Activated gamma-delta T cell treated with Interleukin-2 at 50 U/mL for 16 hours (primary cell): ENCODE measurements around the gene MRPS5.

Experiments used
- DNase-seq: peaks from one replicate; pipeline ENCODE4 v3.0.0-alpha.2; 2020

The MRPS5 gene

DNA sequence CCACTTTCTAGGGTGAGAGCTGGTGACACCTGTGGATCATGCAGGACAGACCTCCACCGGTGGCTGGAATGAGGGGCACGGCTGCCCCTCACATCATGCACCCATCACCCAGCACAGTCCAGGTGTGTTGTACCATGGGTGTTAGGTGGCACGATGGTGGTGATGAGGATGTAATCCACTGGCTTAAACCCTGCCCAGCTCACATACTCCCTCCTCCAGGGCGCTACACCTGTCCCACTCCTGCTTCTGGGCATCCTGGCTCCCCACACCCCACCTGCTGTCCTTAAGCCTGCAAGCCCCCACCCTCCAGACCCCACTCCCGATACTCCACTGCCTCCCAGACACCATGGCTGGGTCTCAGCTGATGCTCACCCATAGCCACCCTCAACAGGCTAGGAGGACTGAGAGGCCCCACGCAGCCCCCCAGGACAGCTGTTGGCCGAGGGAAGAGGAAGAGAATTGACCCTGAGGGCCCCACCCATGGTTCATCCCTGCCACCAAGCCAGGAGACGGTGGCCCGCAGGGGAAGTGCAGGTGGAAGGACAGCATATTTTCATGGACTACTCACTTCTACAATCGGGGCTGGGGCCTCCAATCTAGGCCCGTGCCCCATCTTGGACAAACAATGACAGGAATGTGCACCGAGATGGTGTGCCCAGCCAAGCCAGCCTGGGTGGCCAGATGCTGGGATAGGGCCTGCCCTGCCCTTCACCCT lies 61.8 kb downstream of the MRPS5 start:
- no peak for DNase-seq

DNA sequence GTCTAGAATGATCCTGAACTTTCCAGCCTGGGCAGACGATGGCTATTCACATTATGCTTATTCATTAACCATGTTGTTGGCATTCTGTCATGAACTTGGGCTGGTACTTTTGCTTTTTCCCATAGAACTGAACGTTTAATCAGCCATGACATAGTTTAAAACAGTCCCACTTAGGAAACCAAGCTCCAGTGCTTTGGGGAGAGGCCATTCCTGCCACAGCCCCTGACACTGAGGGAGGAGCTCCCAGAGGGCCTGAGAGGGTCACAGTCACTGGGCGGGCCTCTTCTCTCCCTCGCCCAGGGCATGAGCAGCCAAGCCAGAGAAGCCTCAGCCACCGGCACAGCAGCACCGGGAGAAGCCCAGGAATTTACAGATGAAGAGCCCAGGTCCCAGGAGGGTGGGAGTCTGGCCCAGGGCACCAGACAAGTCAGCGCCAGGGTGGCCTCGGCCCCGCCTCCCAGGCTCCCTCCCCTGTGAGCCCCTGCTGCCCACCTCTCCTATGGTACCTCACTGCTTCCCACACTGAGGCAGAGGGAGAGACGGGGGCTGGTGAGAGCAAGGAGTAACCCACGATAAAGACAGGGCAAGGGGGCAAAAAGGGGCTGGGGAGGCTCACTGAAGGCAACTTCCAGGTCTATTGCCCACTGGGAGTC lies 62.5 kb downstream of the MRPS5 start:
- DNase-seq: no peak

GRCh38 chr2:95058466-95058988 lies 63.1 kb downstream of the MRPS5 start:
- no peak for DNase-seq

DNA sequence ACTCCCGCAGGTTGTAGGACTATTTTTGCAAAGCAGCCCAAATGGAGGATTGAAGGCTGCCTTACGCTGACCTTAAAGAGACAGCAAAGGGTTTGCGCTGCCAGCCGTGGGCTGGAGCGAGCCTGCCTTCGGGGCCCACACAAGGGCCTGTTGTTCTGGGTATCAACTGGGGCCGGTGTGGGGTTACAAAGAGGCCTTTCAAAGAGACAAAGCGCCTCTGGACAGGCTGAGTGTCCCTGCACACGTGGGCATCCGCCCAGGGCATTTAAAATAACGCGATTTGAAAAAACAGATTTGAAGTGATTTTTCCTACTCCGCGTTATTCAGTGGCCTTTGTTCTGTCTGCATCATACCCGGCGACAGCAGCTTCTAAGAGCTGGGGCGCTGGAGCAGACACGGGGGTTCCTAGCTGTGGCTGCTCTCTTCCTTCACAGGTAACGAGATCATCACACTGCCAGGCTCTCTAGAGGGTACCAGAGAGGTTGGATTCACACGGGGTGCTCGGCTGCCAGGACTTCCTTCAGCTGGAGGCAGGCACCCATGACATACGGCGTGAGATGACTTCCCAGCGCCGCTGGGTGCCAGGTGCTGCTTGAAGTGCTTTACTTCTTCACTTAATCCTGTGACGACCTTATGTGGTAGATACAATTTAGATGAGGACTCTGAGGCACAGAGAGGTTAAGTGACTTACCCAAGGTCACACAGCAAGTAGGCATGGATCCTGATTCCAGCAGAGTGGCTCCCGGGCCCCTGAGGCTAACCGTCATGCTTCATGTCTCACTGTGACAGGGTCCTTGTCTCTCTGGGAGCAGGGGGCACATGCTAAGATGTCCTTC lies 63.9 kb downstream of the MRPS5 start:
- no peak for DNase-seq

DNA sequence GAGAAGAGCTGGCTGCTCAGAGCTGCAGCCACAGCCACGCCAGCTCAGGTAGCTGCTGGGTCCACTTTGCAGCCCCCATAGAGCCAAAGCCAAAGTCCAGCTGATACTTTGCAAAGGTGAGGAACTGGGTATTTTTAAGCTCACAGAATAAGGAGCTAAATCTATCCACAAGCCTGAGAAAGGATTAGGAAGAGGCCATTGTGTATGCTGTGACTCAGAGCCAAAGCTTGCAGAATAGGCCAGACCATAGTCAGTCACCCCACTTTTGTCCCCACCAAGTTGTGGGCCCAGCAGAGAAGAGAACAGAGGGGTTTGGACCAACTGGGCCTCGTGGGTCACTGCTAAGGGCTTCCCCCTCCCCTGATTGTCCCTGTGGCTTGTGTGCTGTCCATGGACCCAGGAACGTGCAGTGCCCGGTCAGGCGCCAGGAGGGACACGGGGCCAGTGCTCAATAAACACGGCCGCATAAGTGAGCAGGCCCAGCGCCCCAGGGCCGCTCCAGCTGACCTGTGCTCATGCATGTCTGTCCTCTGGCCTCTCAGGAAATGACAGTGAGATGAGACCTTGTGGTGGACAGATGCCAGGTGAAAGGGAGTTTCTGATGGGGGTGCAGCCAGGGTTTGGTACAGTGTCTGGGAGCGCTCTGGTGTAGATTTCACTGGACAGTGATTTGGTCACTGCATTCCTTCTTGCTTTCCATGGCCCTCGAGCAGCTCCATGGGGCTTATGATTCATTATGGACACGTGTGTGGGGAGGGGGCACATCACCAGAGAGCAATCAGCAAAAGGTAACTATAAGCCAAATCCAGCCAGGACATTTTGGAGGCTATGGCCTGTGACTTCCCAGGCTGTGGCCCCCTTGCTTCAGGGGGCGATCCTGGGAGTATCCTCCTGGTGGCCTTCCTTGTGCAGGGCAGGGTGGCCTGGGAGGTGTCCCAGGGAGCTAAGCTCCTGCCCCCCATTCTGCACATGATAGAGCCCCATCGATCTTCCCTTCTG lies 64.8 kb downstream of the MRPS5 start:
- DNase-seq: no peak

- DNase-seq: no peak
These were observed 65.6 kb downstream of the MRPS5 start for GRCh38 chr2:95056044-95056443.

DNA sequence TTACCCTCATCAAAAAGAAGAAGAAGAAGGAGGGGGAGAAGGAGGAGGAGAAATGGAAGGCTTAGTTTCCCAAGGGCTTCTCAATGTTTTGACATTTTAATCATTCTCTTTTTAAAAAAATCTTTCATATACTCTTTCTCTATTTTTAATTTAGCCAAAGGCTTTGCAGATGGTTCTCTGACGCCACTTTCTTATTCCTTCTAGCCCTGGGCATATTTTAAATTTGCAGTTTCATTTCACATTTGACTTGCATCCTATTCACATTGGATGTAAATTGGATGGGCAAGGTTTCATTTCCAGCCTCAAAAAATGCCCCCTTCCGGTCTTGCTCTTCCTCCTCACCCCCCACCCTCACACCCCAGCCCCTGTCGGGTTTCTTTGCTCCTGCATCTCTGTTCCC lies 66.3 kb downstream of the MRPS5 start:
- no peak for DNase-seq

- DNase-seq: no peak
These were observed 67.6 kb downstream of the MRPS5 start for GRCh38 chr2:95054016-95054415.

DNA sequence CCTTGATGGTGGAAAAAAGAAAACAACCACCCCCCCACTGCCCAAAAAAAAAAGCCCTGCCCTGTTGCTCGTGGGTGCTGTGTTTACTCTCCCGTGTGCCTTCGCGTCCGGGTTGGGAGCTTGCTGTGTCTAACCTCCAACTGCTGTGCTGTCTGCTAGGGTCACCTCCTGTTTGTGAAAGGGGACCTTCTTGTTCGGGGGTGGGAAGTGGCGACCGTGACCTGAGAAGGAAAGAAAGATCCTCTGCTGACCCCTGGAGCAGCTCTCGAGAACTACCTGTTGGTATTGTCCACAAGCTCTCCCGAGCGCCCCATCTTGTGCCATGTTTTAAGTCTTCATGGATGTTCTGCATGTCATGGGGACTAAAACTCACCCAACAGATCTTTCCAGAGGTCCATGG lies 68.1 kb downstream of the MRPS5 start:
- peak; percentile 26 for DNase-seq

DNA sequence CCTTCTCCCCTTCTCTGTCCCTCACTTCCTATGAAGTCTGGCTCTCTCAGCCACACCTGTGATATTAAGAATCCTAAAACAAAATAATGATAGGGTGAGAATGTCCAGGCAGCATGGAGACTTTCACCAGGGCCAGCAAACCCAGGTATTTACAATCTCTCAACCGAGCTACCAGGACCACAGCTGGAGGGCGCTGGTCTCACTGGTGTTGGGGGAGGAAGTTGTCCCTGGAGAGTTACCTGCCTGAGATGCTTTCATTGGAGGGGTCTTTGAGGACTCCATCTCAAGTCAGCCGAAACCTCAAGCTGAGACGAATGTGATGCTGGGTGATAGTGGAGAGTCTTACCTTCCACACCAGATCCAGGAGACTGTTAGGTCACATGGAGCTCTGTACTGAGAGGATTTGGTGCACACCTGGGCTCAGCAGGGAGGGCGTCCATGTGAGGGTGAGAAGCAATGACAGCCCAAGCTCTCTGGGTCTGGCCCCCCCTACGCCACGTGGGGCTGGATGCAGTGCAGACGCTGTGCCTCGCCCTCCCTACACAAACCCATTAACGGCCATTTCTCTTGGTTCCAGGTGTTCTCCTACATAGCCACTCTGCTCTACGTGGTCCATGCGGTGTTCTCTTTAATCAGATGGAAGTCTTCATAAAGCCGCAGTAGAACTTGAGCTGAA lies 68.7 kb downstream of the MRPS5 start:
- no peak for DNase-seq

- DNase-seq: no peak
These were observed 69.3 kb downstream of the MRPS5 start for GRCh38 chr2:95052307-95052706.

GRCh38 chr2:95051626-95052025 lies 70.0 kb downstream of the MRPS5 start:
- no peak for DNase-seq

GRCh38 chr2:95050385-95051300 lies 71.0 kb downstream of the MRPS5 start:
- no peak for DNase-seq

GRCh38 chr2:95049961-95050360 lies 71.6 kb downstream of the MRPS5 start:
- no peak for DNase-seq

- DNase-seq: no peak
These were observed 72.0 kb downstream of the MRPS5 start for GRCh38 chr2:95049683-95049955.

GRCh38 chr2:95048825-95049682 lies 72.6 kb downstream of the MRPS5 start:
- no peak for DNase-seq

GRCh38 chr2:95047629-95048510 lies 73.7 kb downstream of the MRPS5 start:
- no peak for DNase-seq

DNA sequence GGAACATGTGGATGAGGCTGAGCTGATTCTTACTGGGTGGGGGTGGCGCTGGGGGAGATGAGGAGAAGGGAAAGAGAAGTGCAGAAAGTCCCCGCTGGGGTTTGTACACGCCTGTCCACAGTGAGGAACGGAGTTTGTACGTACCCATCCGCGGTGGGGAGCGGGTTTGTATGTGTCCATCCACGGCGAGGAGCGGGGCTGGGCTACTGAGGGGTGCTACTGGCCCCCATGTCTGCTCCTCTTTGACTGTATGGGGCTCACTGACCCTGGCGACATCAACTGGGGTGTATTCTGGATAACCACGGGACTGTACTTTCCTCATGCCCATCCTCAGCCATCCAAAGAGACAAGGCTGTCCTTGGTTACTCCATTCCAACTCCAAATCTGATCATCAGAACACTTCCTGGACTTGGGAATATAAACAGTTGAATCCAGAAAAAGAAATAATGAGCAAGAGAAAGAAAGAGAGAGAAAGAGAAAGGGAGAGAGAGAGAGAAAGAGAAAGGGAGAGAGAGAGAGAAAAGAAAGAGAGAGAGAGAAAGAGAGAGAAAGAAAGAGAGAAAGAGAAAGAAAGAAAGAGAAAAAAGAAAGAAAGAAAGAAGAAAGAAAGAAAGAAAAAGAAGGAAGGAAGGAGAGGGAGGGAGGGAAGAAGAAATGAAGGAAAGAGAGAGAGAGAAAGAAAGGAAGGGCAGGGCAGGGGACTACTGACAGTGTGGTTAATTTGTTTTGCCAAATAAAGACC lies 75.1 kb downstream of the MRPS5 start:
- no peak for DNase-seq
